ENCODE results near the gene HOATZ.

HOATZ gene

DNA sequence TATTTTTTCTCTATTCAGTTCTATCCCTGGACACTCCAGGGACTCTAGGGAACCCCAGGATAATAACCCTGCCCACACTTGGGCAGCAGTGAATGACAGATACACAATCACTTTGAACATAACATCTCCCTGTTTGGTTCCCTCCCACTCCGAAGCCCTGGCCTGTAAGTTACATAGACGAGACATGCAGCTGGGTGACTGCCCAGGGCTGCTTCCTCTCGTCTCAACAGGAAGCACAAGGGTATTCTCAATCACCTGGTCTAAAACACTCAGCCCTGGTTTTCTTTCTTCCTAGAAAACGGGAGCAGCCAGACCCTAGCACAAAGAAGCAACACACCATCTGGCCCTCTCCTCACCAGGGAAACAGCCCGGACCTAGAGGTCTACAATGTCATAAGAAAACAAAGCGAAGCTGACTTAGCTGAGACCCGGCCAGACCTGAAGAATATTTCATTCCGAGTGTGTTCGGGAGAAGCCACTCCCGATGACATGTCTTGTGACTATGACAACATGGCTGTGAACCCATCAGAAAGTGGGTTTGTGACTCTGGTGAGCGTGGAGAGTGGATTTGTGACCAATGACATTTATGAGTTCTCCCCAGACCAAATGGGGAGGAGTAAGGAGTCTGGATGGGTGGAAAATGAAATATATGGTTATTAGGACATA is 45.4 kb downstream of the HOATZ start:
- no peaks in the 10 kb centered on the region for H3K36me3 ChIP-seq (ENCODE audit: control insufficient read depth in 1 of 2, insufficient read depth in 2 of 2, low read length in 2 of 2)
- H3K27ac ChIP-seq (ENCODE audit: low read depth, low read length) = no peak overlapping the region
- H3K27me3 ChIP-seq (ENCODE audit: control insufficient read depth in 1 of 2, insufficient read depth in 2 of 2, low read length in 2 of 2) = no peaks in the 10 kb centered on the region
- no peak overlapping the region for H3K9ac ChIP-seq (ENCODE audit: low read depth in 1 of 2, low read length in 2 of 2)
- H3K4me3 ChIP-seq (ENCODE audit: low read depth in 1 of 2, low read length in 2 of 2) = no peak overlapping the region
- H3K9me3 ChIP-seq (ENCODE audit: control insufficient read depth in 1 of 2, low read length in 2 of 2) = peaks cover 4 to 8% of the 10 kb centered on the region in 2 donors
- H3K4me1 ChIP-seq (ENCODE audit: control insufficient read depth in 1 of 2, insufficient read depth in 2 of 2, low read length in 2 of 2) = peaks cover 0 to 4% of the 10 kb centered on the region in 2 donors

DNA sequence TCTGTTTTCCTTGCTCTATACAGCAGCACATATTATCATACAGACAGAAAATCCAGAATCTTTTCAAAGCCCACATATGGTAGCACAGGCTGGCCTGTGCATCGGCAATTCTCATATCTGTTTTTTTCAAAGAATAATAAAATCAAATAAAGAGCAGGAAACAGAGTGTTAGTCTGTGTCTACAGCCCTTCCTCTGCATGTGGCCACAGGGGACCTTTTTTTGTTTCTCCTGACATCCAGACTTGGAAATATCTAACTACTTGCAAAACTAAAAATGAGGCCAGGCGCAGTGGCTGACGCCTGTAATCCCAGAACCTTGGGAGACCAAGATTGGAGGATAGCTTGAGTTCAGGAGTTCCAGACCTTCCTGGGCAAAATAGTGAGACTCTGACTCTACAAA is 46.2 kb downstream of the HOATZ start:
- peaks cover 4 to 6% of the 10 kb centered on the region in 2 donors for H3K9me3 ChIP-seq (ENCODE audit: control insufficient read depth in 1 of 2, low read length in 2 of 2)
- no peak overlapping the region for H3K9ac ChIP-seq (ENCODE audit: low read depth in 1 of 2, low read length in 2 of 2)
- no peak overlapping the region for H3K4me3 ChIP-seq (ENCODE audit: low read depth in 1 of 2, low read length in 2 of 2)
- H3K36me3 ChIP-seq (ENCODE audit: control insufficient read depth in 1 of 2, insufficient read depth in 2 of 2, low read length in 2 of 2) = no peaks in the 10 kb centered on the region
- H3K27me3 ChIP-seq (ENCODE audit: control insufficient read depth in 1 of 2, insufficient read depth in 2 of 2, low read length in 2 of 2) = no peaks in the 10 kb centered on the region
- peaks cover 0 to 4% of the 10 kb centered on the region in 2 donors for H3K4me1 ChIP-seq (ENCODE audit: control insufficient read depth in 1 of 2, insufficient read depth in 2 of 2, low read length in 2 of 2)
- no peak overlapping the region for H3K27ac ChIP-seq (ENCODE audit: low read depth, low read length)

DNA sequence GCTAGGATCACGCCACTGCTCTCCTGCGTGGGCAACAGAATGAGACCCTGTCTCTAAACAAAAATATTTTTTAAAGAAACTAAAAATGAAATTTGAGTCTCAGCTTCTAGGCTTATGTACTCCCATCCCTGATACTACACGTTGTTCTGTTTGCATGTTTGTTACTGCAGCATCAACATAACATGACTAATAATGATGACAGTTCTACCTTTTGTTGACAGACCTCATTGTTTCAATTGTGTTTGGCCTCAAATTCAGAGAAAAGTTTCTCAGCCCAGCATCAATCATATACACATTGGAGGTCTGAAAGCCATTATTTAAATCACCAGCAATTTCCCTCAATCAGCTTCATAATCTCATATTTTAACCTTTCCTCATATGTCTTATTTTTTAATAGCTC is 46.7 kb downstream of the HOATZ start:
- Histone ChIP-seq H3K9ac (ENCODE audit: low read depth in 1 of 2, low read length in 2 of 2) (no peak overlapping the region), H3K9me3 (ENCODE audit: control insufficient read depth in 1 of 2, low read length in 2 of 2) (peaks cover under 1% of the 10 kb centered on the region in 2 donors), H3K27me3 (ENCODE audit: control insufficient read depth in 1 of 2, insufficient read depth in 2 of 2, low read length in 2 of 2) (no peaks in the 10 kb centered on the region), H3K27ac (ENCODE audit: low read depth, low read length) (no peak overlapping the region), H3K36me3 (ENCODE audit: control insufficient read depth in 1 of 2, insufficient read depth in 2 of 2, low read length in 2 of 2) (no peaks in the 10 kb centered on the region), H3K4me1 (ENCODE audit: control insufficient read depth in 1 of 2, insufficient read depth in 2 of 2, low read length in 2 of 2) (peaks cover 0 to 4% of the 10 kb centered on the region in 2 donors), H3K4me3 (ENCODE audit: low read depth in 1 of 2, low read length in 2 of 2) (no peak overlapping the region)

DNA sequence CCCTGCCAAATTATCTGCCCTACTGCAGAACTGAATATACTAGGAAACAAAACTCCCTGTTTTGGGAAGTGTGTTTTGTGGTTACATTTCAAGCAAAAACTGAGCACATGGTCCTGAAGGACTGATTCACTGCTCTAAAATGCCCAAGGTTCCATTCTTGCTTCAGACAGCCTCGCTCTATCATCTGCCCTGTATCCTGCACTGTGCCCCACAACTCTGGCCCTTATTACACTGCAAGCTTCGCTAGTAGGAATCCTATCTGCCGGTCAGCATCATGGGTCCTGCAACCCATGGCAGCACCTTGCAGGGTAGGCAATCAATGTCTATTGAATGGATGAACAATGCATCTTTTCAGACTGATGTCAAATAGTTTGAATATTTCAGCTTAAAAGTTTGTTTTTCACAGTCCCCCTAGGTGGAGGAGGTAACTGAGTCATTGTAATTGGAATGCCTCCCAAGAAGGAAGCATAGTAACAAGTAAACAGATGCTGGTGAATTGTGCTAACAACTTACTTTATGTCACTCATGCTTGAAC is 47.3 kb downstream of the HOATZ start:
- no peaks in the 10 kb centered on the region for H3K36me3 ChIP-seq (ENCODE audit: control insufficient read depth in 1 of 2, insufficient read depth in 2 of 2, low read length in 2 of 2)
- H3K9ac ChIP-seq (ENCODE audit: low read depth in 1 of 2, low read length in 2 of 2) = no peak overlapping the region
- H3K27ac ChIP-seq (ENCODE audit: low read depth, low read length) = no peak overlapping the region
- no peaks in the 10 kb centered on the region for H3K9me3 ChIP-seq (ENCODE audit: control insufficient read depth in 1 of 2, low read length in 2 of 2)
- H3K4me3 ChIP-seq (ENCODE audit: low read depth in 1 of 2, low read length in 2 of 2) = no peak overlapping the region
- no peaks in the 10 kb centered on the region for H3K27me3 ChIP-seq (ENCODE audit: control insufficient read depth in 1 of 2, insufficient read depth in 2 of 2, low read length in 2 of 2)
- peaks cover 0 to 4% of the 10 kb centered on the region in 2 donors for H3K4me1 ChIP-seq (ENCODE audit: control insufficient read depth in 1 of 2, insufficient read depth in 2 of 2, low read length in 2 of 2)

DNA sequence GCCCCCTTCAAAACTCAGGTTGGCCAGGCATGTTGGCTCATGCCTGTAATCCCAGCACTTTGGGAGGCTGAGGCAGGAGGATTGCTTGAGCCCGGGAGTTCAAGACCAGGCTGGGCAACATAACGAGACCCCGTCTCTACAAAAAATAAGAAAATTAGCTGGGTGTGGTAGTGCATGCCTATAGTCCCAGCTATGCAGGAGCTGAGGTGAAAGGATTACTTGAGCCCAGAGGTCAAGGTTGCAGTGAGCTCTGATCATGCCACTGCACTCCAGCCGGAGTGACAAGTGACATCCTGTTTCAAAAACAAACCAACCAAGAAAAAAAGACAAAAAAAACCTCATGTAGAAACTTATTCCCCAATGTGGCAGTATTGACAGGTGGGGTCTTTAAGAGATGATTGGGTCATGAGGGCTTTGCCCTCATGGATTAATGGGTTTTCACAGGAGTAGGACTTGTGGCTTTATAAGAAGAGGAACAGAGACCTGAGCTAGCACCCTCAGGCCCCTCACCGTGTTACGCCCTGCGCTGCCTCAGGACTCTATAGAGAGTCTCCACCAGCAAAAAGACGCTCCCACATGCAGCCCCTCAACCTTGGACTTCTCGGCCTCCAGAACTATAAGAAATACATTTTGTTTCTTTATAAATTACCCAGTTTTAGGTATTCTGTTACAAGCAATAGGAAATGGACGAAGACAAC is 48.3 kb downstream of the HOATZ start:
- Histone ChIP-seq H3K27ac (ENCODE audit: low read depth, low read length) (no peak overlapping the region), H3K36me3 (ENCODE audit: control insufficient read depth in 1 of 2, insufficient read depth in 2 of 2, low read length in 2 of 2) (no peaks in the 10 kb centered on the region)

DNA sequence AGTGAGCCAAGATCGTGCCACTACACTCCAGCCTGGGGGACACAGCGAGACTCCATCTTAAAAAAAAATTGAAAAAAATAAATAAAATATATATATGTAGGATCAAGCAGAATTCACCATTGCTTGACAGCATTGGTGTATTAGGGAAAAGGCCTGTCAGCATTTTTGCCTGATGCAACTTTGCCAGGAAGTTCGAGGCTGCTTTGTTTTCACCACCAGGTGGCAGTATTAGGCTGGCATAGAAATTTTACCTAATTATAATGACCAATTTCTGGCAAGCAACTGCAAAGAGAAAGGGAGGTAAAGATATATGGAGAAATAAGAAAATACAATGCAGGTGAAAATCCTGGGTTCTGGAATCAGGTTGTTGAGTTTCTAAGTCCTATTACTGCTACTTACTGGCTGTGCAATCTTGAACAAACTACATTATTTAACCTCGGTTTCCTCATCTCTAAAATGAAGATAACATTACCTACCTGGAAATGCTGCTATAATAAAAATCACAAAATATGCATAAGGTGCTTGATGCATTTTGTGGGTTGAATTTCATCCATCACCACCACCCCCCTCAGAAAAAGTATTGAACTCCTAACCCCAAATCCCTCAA is 50.6 kb downstream of the HOATZ start:
- Histone ChIP-seq H3K9me3 (ENCODE audit: control insufficient read depth in 1 of 2, low read length in 2 of 2) (no peaks in the 10 kb centered on the region), H3K4me1 (ENCODE audit: control insufficient read depth in 1 of 2, insufficient read depth in 2 of 2, low read length in 2 of 2) (peaks cover 0 to 4% of the 10 kb centered on the region in 2 donors), H3K4me3 (ENCODE audit: low read depth in 1 of 2, low read length in 2 of 2) (no peak overlapping the region), H3K27me3 (ENCODE audit: control insufficient read depth in 1 of 2, insufficient read depth in 2 of 2, low read length in 2 of 2) (no peaks in the 10 kb centered on the region), H3K9ac (ENCODE audit: low read depth in 1 of 2, low read length in 2 of 2) (no peak overlapping the region), H3K27ac (ENCODE audit: low read depth, low read length) (no peak overlapping the region), H3K36me3 (ENCODE audit: control insufficient read depth in 1 of 2, insufficient read depth in 2 of 2, low read length in 2 of 2) (no peaks in the 10 kb centered on the region)

More for the DNA sequence above, 48.3 kb downstream of the HOATZ start:
- peaks cover 0 to 4% of the 10 kb centered on the region in 2 donors for H3K4me1 ChIP-seq (ENCODE audit: control insufficient read depth in 1 of 2, insufficient read depth in 2 of 2, low read length in 2 of 2)
- H3K27me3 ChIP-seq (ENCODE audit: control insufficient read depth in 1 of 2, insufficient read depth in 2 of 2, low read length in 2 of 2) = no peaks in the 10 kb centered on the region
- H3K4me3 ChIP-seq (ENCODE audit: low read depth in 1 of 2, low read length in 2 of 2) = no peak overlapping the region
- no peaks in the 10 kb centered on the region for H3K9me3 ChIP-seq (ENCODE audit: control insufficient read depth in 1 of 2, low read length in 2 of 2)
- no peak overlapping the region for H3K9ac ChIP-seq (ENCODE audit: low read depth in 1 of 2, low read length in 2 of 2)

DNA sequence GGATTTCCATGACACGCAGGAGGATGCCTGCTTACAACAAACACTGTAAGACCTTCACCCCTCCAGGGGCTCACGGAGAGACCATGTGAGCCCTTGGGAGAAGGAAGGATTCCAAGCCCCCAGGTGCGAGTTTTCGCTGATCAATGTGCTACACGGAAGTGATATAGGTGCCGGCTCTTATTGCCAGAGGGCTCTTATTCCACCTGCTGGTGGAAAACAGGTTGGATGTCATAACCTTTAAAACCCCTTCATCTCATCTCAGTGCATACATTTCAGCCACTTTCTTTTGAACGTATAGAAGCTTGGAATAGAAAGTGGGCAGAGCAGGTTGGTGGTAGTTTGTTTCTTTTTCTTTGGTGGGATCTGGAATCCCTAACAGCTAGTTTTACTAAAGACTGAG is 51.7 kb downstream of the HOATZ start:
- Histone ChIP-seq H3K36me3 (ENCODE audit: control insufficient read depth in 1 of 2, insufficient read depth in 2 of 2, low read length in 2 of 2) (no peaks in the 10 kb centered on the region), H3K9ac (ENCODE audit: low read depth in 1 of 2, low read length in 2 of 2) (no peak overlapping the region), H3K9me3 (ENCODE audit: control insufficient read depth in 1 of 2, low read length in 2 of 2) (no peaks in the 10 kb centered on the region), H3K27me3 (ENCODE audit: control insufficient read depth in 1 of 2, insufficient read depth in 2 of 2, low read length in 2 of 2) (no peaks in the 10 kb centered on the region), H3K4me3 (ENCODE audit: low read depth in 1 of 2, low read length in 2 of 2) (no peak overlapping the region), H3K27ac (ENCODE audit: low read depth, low read length) (no peak overlapping the region), H3K4me1 (ENCODE audit: control insufficient read depth in 1 of 2, insufficient read depth in 2 of 2, low read length in 2 of 2) (peaks cover 4% of the 10 kb centered on the region in 2 donors)

DNA sequence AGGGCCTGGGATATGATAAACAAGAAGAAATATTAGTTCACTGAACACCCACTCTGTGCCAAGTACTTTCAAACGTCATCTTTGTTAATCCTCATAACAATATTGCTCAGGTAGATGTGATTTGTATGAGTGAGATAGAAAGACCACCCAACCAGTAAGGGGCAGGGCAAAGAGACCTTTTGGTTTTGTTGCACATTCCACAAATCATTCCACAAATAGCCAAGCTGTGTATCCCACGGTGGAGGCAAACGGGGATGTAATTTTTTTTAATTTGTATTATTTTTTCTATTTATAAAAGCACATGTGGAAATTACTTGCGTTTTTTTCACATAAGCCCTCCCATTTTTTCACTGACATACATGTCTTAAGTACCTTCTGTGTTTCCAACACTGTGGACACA is 54.9 kb downstream of the HOATZ start:
- H3K9me3 ChIP-seq (ENCODE audit: control insufficient read depth in 1 of 2, low read length in 2 of 2) = no peaks in the 10 kb centered on the region

DNA sequence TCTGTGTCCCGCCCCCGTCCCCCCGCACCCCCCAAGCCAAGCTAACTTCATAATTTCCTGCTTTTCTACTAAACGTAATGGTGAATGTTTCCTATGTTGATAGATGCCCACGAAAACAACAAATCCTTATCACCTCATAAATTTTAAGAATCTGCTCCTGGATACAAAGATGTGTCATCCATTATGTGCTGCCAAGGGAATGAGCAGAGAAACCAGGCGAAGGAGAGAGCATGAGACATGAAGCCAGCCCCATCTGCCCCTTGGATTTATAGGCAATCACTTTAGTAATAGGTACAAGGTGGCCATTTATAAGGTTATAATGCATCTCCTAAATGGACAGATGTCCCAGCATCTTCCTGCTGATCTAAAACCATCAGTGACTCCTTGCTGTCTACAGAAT is 56.2 kb downstream of the HOATZ start:
- no peaks in the 10 kb centered on the region for H3K27me3 ChIP-seq (ENCODE audit: control insufficient read depth in 1 of 2, insufficient read depth in 2 of 2, low read length in 2 of 2)
- H3K36me3 ChIP-seq (ENCODE audit: control insufficient read depth in 1 of 2, insufficient read depth in 2 of 2, low read length in 2 of 2) = no peaks in the 10 kb centered on the region
- H3K4me1 ChIP-seq (ENCODE audit: control insufficient read depth in 1 of 2, insufficient read depth in 2 of 2, low read length in 2 of 2) = peaks cover 20 to 26% of the 10 kb centered on the region in 2 donors
- H3K9ac ChIP-seq (ENCODE audit: low read depth in 1 of 2, low read length in 2 of 2) = no peak overlapping the region
- no peaks in the 10 kb centered on the region for H3K9me3 ChIP-seq (ENCODE audit: control insufficient read depth in 1 of 2, low read length in 2 of 2)
- H3K27ac ChIP-seq (ENCODE audit: low read depth, low read length) = no peak overlapping the region
- H3K4me3 ChIP-seq (ENCODE audit: low read depth in 1 of 2, low read length in 2 of 2) = no peak overlapping the region

More for the DNA sequence above, 54.9 kb downstream of the HOATZ start:
- Histone ChIP-seq H3K27me3 (ENCODE audit: control insufficient read depth in 1 of 2, insufficient read depth in 2 of 2, low read length in 2 of 2) (no peaks in the 10 kb centered on the region), H3K9ac (ENCODE audit: low read depth in 1 of 2, low read length in 2 of 2) (no peak overlapping the region), H3K4me3 (ENCODE audit: low read depth in 1 of 2, low read length in 2 of 2) (no peak overlapping the region), H3K36me3 (ENCODE audit: control insufficient read depth in 1 of 2, insufficient read depth in 2 of 2, low read length in 2 of 2) (no peaks in the 10 kb centered on the region), H3K27ac (ENCODE audit: low read depth, low read length) (no peak overlapping the region), H3K4me1 (ENCODE audit: control insufficient read depth in 1 of 2, insufficient read depth in 2 of 2, low read length in 2 of 2) (peaks cover 20 to 22% of the 10 kb centered on the region in 2 donors)
